Ishikawa (cell line): ENCODE data around the gene AGO3.

Source experiments
- CEBPB ChIP-seq: IDR thresholded peaks from 2 replicates; pipeline ENCODE4 v1.6.1; 2012
- CREB1 ChIP-seq: IDR thresholded peaks from 2 replicates; pipeline ENCODE4 v1.6.1; 2012; ENCODE audit warnings: low read depth
- EGR1 ChIP-seq: IDR thresholded peaks from 2 replicates; pipeline ENCODE4 v1.6.1; 2012
- EP300 ChIP-seq: IDR thresholded peaks from 2 replicates; pipeline ENCODE4 v1.6.1; 2012; ENCODE audit warnings: borderline replicate concordance
- FOXM1 ChIP-seq: IDR thresholded peaks from 2 replicates; pipeline ENCODE4 v1.6.1; 2012; ENCODE audit warnings: low read depth, borderline replicate concordance
- MAX ChIP-seq: IDR thresholded peaks from 2 replicates; pipeline ENCODE4 v1.6.1; 2012
- NFIC ChIP-seq: IDR thresholded peaks from 2 replicates; pipeline ENCODE4 v1.6.1; 2012
- RAD21 ChIP-seq: IDR thresholded peaks from 2 replicates; pipeline ENCODE4 v1.6.1; 2012; ENCODE audit warnings: low read depth
- REST ChIP-seq: IDR thresholded peaks from 2 replicates; pipeline ENCODE4 v1.6.1; 2012; ENCODE audit warnings: low read depth, mild to moderate bottlenecking
- TAF1 ChIP-seq: IDR thresholded peaks from 2 replicates; pipeline ENCODE4 v1.6.1; 2012; ENCODE audit warnings: low read depth, mild to moderate bottlenecking
- TCF12 ChIP-seq: IDR thresholded peaks from 2 replicates; pipeline ENCODE4 v1.6.1; 2012; ENCODE audit warnings: low read depth
- TEAD4 ChIP-seq: IDR thresholded peaks from 2 replicates; pipeline ENCODE4 v1.6.1; 2012
- USF1 ChIP-seq: IDR thresholded peaks from 2 replicates; pipeline ENCODE4 v1.6.1; 2012
- YY1 ChIP-seq: IDR thresholded peaks from 2 replicates; pipeline ENCODE4 v1.6.1; 2012; ENCODE audit warnings: low read depth
- ZBTB7A ChIP-seq: IDR thresholded peaks from 2 replicates; pipeline ENCODE4 v1.6.1; 2012; ENCODE audit warnings: low read depth

AGO3 gene

GRCh38 chr1:36112823-36113222 is 181.9 kb downstream of the AGO3 start:
- TF ChIP-seq TAF1 (no peak), NFIC (no peak), EP300 (no peak), CREB1 (no peak), MAX (no peak), USF1 (no peak), TEAD4 (no peak), REST (no peak), ZBTB7A (no peak), TCF12 (no peak), RAD21 (no peak), FOXM1 (no peak), EGR1 (no peak), YY1 (no peak), CEBPB (no peak)

- TF ChIP-seq CEBPB (no peak), USF1 (no peak), CREB1 (no peak)
Observed at GRCh38 chr1:36114371-36114770, 183.5 kb downstream of the AGO3 start.

- TF ChIP-seq TEAD4 (peak; percentile 56; the same call in 1 of the 2 replicates), NFIC (peak; percentile 43; the same call in 1 of the 2 replicates), MAX (peak; percentile 53; the same call in 1 of the 2 replicates), REST (no peak)
Observed at GRCh38 chr1:36115200-36115669, 184.3 kb downstream of the AGO3 start.

GRCh38 chr1:36115931-36116330 is 185.0 kb downstream of the AGO3 start:
- no peak for TF ChIP-seq MAX
- no peak for TF ChIP-seq EGR1
- no peak for TF ChIP-seq TEAD4
- no peak for TF ChIP-seq RAD21

- TF ChIP-seq USF1 (no peak), FOXM1 (no peak), MAX (no peak), CREB1 (no peak), TCF12 (no peak), EGR1 (no peak), NFIC (no peak), ZBTB7A (no peak), RAD21 (no peak), YY1 (no peak), CEBPB (no peak), TEAD4 (no peak), TAF1 (no peak), EP300 (no peak), REST (no peak)
Observed at GRCh38 chr1:36116901-36117300, 186.0 kb downstream of the AGO3 start.
